OCI-LY3 (cell line): Measurements from ENCODE around the gene IKZF2.

Experiments used
- EZH2phosphoT487 ChIP-seq: fragments of 200-600 bp; shearing (Covaris generic); IDR thresholded peaks from 2 replicates; pipeline ENCODE4 v1.6.1; 2018; ENCODE audit warnings: antibody characterized with exemption, mixed run types, low read depth
- TF ChIP-seq, protein P1 (sequence below): fragments of 200-600, 300-600 bp; sonication (generic); IDR thresholded peaks from 2 replicates; pipeline ENCODE4 v1.5.1; 2014; ENCODE audit warnings: antibody characterized with exemption, low read length, low read depth

DNA sequence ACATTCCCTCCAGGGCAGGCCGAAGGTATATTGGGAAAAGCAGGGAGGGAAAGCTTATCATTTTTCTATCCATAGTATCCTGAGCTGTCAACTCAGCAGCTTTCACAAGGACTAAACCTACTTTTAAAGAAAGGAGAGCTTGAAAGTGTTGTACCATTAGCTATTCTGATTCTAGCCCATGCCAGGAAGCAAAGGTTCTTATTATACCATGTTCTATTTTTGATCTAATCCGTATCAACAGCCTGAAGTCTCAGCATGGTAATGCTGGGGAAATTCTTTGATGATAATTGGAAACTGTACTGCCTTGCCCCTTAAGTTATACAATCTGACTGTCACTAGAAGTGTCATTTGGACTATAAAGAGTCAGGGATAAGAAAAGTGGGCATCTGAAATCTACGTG, 193.3 kb downstream of the IKZF2 start:
- TF ChIP-seq, protein P1, sequence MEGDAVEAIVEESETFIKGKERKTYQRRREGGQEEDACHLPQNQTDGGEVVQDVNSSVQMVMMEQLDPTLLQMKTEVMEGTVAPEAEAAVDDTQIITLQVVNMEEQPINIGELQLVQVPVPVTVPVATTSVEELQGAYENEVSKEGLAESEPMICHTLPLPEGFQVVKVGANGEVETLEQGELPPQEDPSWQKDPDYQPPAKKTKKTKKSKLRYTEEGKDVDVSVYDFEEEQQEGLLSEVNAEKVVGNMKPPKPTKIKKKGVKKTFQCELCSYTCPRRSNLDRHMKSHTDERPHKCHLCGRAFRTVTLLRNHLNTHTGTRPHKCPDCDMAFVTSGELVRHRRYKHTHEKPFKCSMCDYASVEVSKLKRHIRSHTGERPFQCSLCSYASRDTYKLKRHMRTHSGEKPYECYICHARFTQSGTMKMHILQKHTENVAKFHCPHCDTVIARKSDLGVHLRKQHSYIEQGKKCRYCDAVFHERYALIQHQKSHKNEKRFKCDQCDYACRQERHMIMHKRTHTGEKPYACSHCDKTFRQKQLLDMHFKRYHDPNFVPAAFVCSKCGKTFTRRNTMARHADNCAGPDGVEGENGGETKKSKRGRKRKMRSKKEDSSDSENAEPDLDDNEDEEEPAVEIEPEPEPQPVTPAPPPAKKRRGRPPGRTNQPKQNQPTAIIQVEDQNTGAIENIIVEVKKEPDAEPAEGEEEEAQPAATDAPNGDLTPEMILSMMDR: no peak
- TF ChIP-seq EZH2phosphoT487: no peak
